Gastroesophageal sphincter (tissue), 4 donors: ENCODE data around the gene PPP1R2. TPM values are rescaled to one million over a fixed set of nuclear protein-coding genes. Genes with fewer than 3 reads are reported as not detected.

Experiments
- ATAC-seq: fragments of 150-250 bp; one replicate; pipeline ENCODE4 v1.9.1; 2016; ENCODE audit warnings: mild to moderate bottlenecking, moderate library complexity
- H3K27ac ChIP-seq, 4 donors: fragments of 200-600 bp; sonication (generic) in 3 of 4; 1 replicate in 3 of 4; 2 replicates in 1 of 4; pipeline ENCODE4 v1.5.1; 2016 to 2019
- H3K27me3 ChIP-seq: fragments of 200-600 bp; sonication (generic); one replicate; pipeline ENCODE4 v1.5.1; 2019
- H3K36me3 ChIP-seq, 2 donors: fragments of 200-600 bp; sonication (generic); one replicate each; pipeline ENCODE4 v1.5.1; 2019; ENCODE audit warnings: control low read depth in 1 of 2
- H3K4me1 ChIP-seq, 3 donors: fragments of 200-600 bp; sonication (generic); 1 replicate in 2 of 3; 2 replicates in 1 of 3; pipeline ENCODE4 v1.5.1; 2016 to 2019; ENCODE audit warnings: control low read depth in 2 of 3
- H3K4me3 ChIP-seq, 2 donors: fragments of 200-600 bp; sonication (generic); one replicate each; pipeline ENCODE4 v1.5.1; 2019; ENCODE audit warnings: mild to moderate bottlenecking in 1 of 2, moderate library complexity in 1 of 2
- H3K9me3 ChIP-seq, 3 donors: fragments of 200-600 bp; sonication (generic); one replicate each; pipeline ENCODE4 v1.5.1; 2017 to 2019; ENCODE audit warnings: control low read depth in 2 of 3
- EP300 ChIP-seq: sonication (generic); formaldehyde crosslinking; IDR thresholded peaks from one replicate; pipeline ENCODE4 v1.6.1; 2017; ENCODE audit warnings: antibody characterized with exemption, mild to moderate bottlenecking
- POLR2A ChIP-seq, 2 donors: fragments of 450-650 bp; IDR thresholded peaks; one replicate each; pipeline ENCODE4 v1.6.1; 2017; ENCODE audit warnings: antibody characterized with exemption in 2 of 2, mild to moderate bottlenecking in 2 of 2, moderate library complexity in 1 of 2
- POLR2AphosphoS5 ChIP-seq: sonication (generic); formaldehyde crosslinking; IDR thresholded peaks from one replicate; pipeline ENCODE4 v1.6.1; 2017; ENCODE audit warnings: antibody characterized with exemption
- WGBS, 2 donors: methylation state at CpG; one replicate each; pipeline ENCODE4 v1.1.5; 2018; ENCODE audit warnings: low coverage in 1 of 2; 5-methylcytosine and 5-hydroxymethylcytosine counted together
- total RNA-seq, 4 donors: library from RNA; depleted of rRNA; stranded (reverse); fragments of >200 nt; gene quantifications; one replicate each; pipeline ENCODE4 v1.1.0, GENCODE V29; 2016
- TF ChIP-seq, protein P1 (sequence below), 4 experiments: fragments of 200-600 bp in 2 of 4; fragments of 450-650 bp in 2 of 4; sonication (generic) in 1 of 4; IDR thresholded peaks; one replicate each; pipeline ENCODE4 v1.5.1; 2017 to 2019; ENCODE audit warnings: antibody characterized with exemption in 4 of 4, mild to moderate bottlenecking in 2 of 4, moderate library complexity in 2 of 4

Gene PPP1R2
- total RNA-seq, 4 donors from 2014 or later: 63.1 to 472 (median 80.7) TPM

- H3K4me1 ChIP-seq: peaks cover 0 to 70% (median 14%) of the 10 kb centered on the region in 3 donors
- WGBS, 2 donors: 61 to 64% methylated on average over 6 of the region's 6 CpGs
Measured at GRCh38 chr3:195540511-195540910, 2.6 kb downstream of the PPP1R2 start.

DNA sequence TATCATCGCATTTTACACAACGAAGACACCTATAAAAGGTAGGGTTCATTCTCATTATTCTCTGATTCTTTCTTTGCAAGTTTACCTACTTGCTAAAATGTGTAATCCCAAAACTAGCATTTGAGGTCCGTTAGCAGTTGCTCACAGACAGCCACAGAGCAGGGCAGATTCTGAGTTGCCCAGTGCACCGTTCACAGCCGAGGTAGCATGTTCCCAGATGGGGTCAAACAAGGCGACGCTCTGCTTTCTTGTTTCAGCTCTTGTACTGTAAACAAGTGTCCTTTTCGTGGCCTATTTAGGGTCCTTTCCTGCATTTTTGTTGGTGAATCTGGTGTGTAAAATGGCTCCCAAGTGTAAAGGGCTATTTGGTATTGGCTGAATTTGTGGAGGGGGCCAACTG, 3.1 kb downstream of the PPP1R2 start:
- Histone ChIP-seq H3K4me3 (peak overlapping the region in 1 of 2 donors; percentile 89), H3K27me3 (no peaks in the 10 kb centered on the region), H3K4me1 (peaks cover 0 to 72% (median 14%) of the 10 kb centered on the region in 3 donors), H3K9me3 (no peaks in the 10 kb centered on the region), H3K36me3 (no peaks in the 10 kb centered on the region), H3K27ac (no peak overlapping the region)
- 73 to 81% methylated on average over 8 of the region's 8 CpGs for WGBS, 2 donors
- TF ChIP-seq EP300: no peak
- no peak for TF ChIP-seq POLR2A (IDR thresholded peaks at IDR 0.05)
- no peak for TF ChIP-seq POLR2AphosphoS5
- TF ChIP-seq, protein P1, sequence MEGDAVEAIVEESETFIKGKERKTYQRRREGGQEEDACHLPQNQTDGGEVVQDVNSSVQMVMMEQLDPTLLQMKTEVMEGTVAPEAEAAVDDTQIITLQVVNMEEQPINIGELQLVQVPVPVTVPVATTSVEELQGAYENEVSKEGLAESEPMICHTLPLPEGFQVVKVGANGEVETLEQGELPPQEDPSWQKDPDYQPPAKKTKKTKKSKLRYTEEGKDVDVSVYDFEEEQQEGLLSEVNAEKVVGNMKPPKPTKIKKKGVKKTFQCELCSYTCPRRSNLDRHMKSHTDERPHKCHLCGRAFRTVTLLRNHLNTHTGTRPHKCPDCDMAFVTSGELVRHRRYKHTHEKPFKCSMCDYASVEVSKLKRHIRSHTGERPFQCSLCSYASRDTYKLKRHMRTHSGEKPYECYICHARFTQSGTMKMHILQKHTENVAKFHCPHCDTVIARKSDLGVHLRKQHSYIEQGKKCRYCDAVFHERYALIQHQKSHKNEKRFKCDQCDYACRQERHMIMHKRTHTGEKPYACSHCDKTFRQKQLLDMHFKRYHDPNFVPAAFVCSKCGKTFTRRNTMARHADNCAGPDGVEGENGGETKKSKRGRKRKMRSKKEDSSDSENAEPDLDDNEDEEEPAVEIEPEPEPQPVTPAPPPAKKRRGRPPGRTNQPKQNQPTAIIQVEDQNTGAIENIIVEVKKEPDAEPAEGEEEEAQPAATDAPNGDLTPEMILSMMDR (IDR thresholded peaks at IDR 0.05): no peak
- ATAC-seq: no peak

More at GRCh38 chr3:195540511-195540910, 2.6 kb downstream of the PPP1R2 start:
- Histone ChIP-seq H3K9me3 (no peaks in the 10 kb centered on the region), H3K27ac (no peak overlapping the region), H3K27me3 (no peaks in the 10 kb centered on the region), H3K36me3 (no peaks in the 10 kb centered on the region), H3K4me3 (peak overlapping the region in 1 of 2 donors; percentile 89)
- no peak for ATAC-seq
- TF ChIP-seq POLR2AphosphoS5 (no peak), EP300 (no peak), POLR2A (IDR thresholded peaks at IDR 0.05) (no peak)
- TF ChIP-seq, protein P1 (IDR thresholded peaks at IDR 0.05): no peak

- no peaks in the 10 kb centered on the region for H3K27me3 ChIP-seq
- no peak overlapping the region for H3K27ac ChIP-seq
- no peaks in the 10 kb centered on the region for H3K36me3 ChIP-seq
- H3K9me3 ChIP-seq: no peaks in the 10 kb centered on the region
- 78 to 90% methylated on average over 5 of the region's 5 CpGs for WGBS, 2 donors
- no peak overlapping the region for H3K4me3 ChIP-seq
- no peak for ATAC-seq
- H3K4me1 ChIP-seq: peaks cover 0 to 68% (median 14%) of the 10 kb centered on the region in 3 donors
- TF ChIP-seq POLR2A (IDR thresholded peaks at IDR 0.05): no peak
- TF ChIP-seq, protein P1 (IDR thresholded peaks at IDR 0.05): no peak
- no peak for TF ChIP-seq POLR2AphosphoS5
- TF ChIP-seq EP300: no peak
Measured at GRCh38 chr3:195539479-195539878, 3.6 kb downstream of the PPP1R2 start.

DNA sequence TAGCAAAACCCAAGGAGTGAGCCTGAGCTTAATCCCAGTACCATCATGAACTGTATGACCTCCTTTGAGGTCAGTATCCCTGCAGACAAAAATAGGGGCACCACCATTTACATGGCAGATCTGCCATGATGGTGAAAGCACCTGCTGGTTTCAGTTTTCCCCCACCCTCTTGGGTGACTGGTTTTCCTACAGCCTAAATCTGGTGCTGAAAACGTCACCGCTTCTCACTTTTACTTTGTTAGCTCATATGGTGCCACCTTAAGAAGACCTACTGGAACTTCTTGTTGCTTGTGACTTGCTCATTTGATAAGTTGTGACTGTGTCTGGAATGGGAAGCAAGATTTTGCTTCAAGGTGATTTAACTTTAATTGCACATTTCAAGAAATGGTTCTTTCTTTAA, 5.1 kb downstream of the PPP1R2 start:
- no peak for ATAC-seq
- Histone ChIP-seq H3K4me1 (peaks cover 0 to 70% (median 8%) of the 10 kb centered on the region in 3 donors), H3K27me3 (no peaks in the 10 kb centered on the region), H3K27ac (no peak overlapping the region), H3K9me3 (no peaks in the 10 kb centered on the region), H3K36me3 (no peaks in the 10 kb centered on the region), H3K4me3 (no peak overlapping the region)
- TF ChIP-seq POLR2AphosphoS5 (no peak), POLR2A (IDR thresholded peaks at IDR 0.05) (no peak), EP300 (no peak)
- TF ChIP-seq, protein P1 (IDR thresholded peaks at IDR 0.05): no peak
- WGBS, 2 donors: 74 to 83% methylated on average over 2 of the region's 2 CpGs

DNA sequence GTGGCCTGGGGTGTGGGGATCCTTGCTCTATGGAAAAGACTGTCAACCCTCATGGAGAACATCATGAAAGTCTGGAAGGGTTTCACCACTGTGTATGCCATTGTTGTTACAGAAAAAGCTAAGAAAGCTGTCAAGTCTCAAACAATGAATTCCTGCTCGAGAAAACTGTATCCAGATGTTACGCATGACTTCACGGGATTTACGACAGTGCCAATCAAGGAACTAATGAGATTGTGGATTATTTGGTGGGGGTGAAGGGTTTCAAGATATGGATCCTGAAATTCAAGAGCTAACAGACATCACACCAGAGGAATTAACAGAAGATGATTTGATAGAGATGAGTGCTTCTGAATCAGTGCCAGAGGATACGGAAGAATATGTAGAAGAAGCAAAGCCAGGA, 7.8 kb downstream of the PPP1R2 start:
- TF ChIP-seq, protein P1 (IDR thresholded peaks at IDR 0.05): no peak
- no peak for TF ChIP-seq POLR2A (IDR thresholded peaks at IDR 0.05)
- no peak for TF ChIP-seq POLR2AphosphoS5
- TF ChIP-seq EP300: no peak
- H3K36me3 ChIP-seq: no peaks in the 10 kb centered on the region
- H3K9me3 ChIP-seq: no peaks in the 10 kb centered on the region
- no peak overlapping the region for H3K4me3 ChIP-seq
- no peak overlapping the region for H3K27ac ChIP-seq
- H3K27me3 ChIP-seq: no peaks in the 10 kb centered on the region
- H3K4me1 ChIP-seq: peaks cover 0 to 64% (median 6%) of the 10 kb centered on the region in 3 donors
- 82 to 83% methylated on average over 5 of the region's 5 CpGs for WGBS, 2 donors
- ATAC-seq: no peak
